Gastroesophageal sphincter (tissue), 4 donors: Measurements from ENCODE around the gene RNF41. TPM values are rescaled to one million over a fixed set of nuclear protein-coding genes. Genes with fewer than 3 reads are reported as not detected.
A peak's percentile ranks its signal among the peaks of the same experiment; 100 is the strongest.

Experiments used
- ATAC-seq: fragments of 150-250 bp; one replicate; pipeline ENCODE4 v1.9.1; 2016; ENCODE audit warnings: mild to moderate bottlenecking, moderate library complexity
- H3K27ac ChIP-seq, 4 donors: fragments of 200-600 bp; sonication (generic) in 3 of 4; 1 replicate in 3 of 4; 2 replicates in 1 of 4; pipeline ENCODE4 v1.5.1; 2016 to 2019
- H3K27me3 ChIP-seq: fragments of 200-600 bp; sonication (generic); one replicate; pipeline ENCODE4 v1.5.1; 2019
- H3K36me3 ChIP-seq, 2 donors: fragments of 200-600 bp; sonication (generic); one replicate each; pipeline ENCODE4 v1.5.1; 2019; ENCODE audit warnings: control low read depth in 1 of 2
- H3K4me1 ChIP-seq, 3 donors: fragments of 200-600 bp; sonication (generic); 1 replicate in 2 of 3; 2 replicates in 1 of 3; pipeline ENCODE4 v1.5.1; 2016 to 2019; ENCODE audit warnings: control low read depth in 2 of 3
- H3K4me3 ChIP-seq, 2 donors: fragments of 200-600 bp; sonication (generic); one replicate each; pipeline ENCODE4 v1.5.1; 2019; ENCODE audit warnings: mild to moderate bottlenecking in 1 of 2, moderate library complexity in 1 of 2
- H3K9me3 ChIP-seq, 3 donors: fragments of 200-600 bp; sonication (generic); one replicate each; pipeline ENCODE4 v1.5.1; 2017 to 2019; ENCODE audit warnings: control low read depth in 2 of 3
- CTCF ChIP-seq, 4 experiments: fragments of 200-600 bp in 2 of 4; fragments of 450-650 bp in 2 of 4; sonication (generic) in 1 of 4; IDR thresholded peaks; one replicate each; pipeline ENCODE4 v1.5.1; 2017 to 2019; ENCODE audit warnings: antibody characterized with exemption in 4 of 4, mild to moderate bottlenecking in 2 of 4, moderate library complexity in 2 of 4
- EP300 ChIP-seq: sonication (generic); formaldehyde crosslinking; IDR thresholded peaks from one replicate; pipeline ENCODE4 v1.6.1; 2017; ENCODE audit warnings: antibody characterized with exemption, mild to moderate bottlenecking
- POLR2A ChIP-seq, 2 donors: fragments of 450-650 bp; IDR thresholded peaks; one replicate each; pipeline ENCODE4 v1.6.1; 2017; ENCODE audit warnings: antibody characterized with exemption in 2 of 2, mild to moderate bottlenecking in 2 of 2, moderate library complexity in 1 of 2
- POLR2AphosphoS5 ChIP-seq: sonication (generic); formaldehyde crosslinking; IDR thresholded peaks from one replicate; pipeline ENCODE4 v1.6.1; 2017; ENCODE audit warnings: antibody characterized with exemption
- WGBS, 2 donors: methylation state at CpG; one replicate each; pipeline ENCODE4 v1.1.5; 2018; ENCODE audit warnings: low coverage in 1 of 2; 5-methylcytosine and 5-hydroxymethylcytosine counted together
- total RNA-seq, 4 donors: library from RNA; depleted of rRNA; stranded (reverse); fragments of >200 nt; gene quantifications; one replicate each; pipeline ENCODE4 v1.1.0, GENCODE V29; 2016

Gene RNF41
- total RNA-seq, 4 donors from 2014 or later: 63.7 to 119 (median 102) TPM

- no peak overlapping the region for H3K27ac ChIP-seq
- no CpG with 5 or more reads among the region's 5 CpGs for WGBS, 2 donors
- no peak overlapping the region for H3K4me3 ChIP-seq
Measured at GRCh38 chr12:56153678-56154065, 68.0 kb downstream of the RNF41 start.

GRCh38 chr12:56152756-56153677 is 68.7 kb downstream of the RNF41 start:
- Histone ChIP-seq H3K27ac (peak overlapping the region in 3 of 4 donors; percentile 85 to 92 (median 91)), H3K9me3 (no peaks in the 10 kb centered on the region), H3K36me3 (no peaks in the 10 kb centered on the region), H3K27me3 (no peaks in the 10 kb centered on the region), H3K4me1 (peaks cover 3 to 49% (median 13%) of the 10 kb centered on the region in 3 donors), H3K4me3 (peak overlapping the region; percentile 60 to 85)
- TF ChIP-seq POLR2A (IDR thresholded peaks at IDR 0.05): no peak
- no peak for TF ChIP-seq CTCF (IDR thresholded peaks at IDR 0.05)
- TF ChIP-seq POLR2AphosphoS5: no peak
- TF ChIP-seq EP300: no peak
- WGBS, 2 donors: 5 to 33% methylated on average over 1 to 4 of the region's 8 CpGs
- ATAC-seq: no peak

More at GRCh38 chr12:56153678-56154065, 68.0 kb downstream of the RNF41 start:
- Histone ChIP-seq H3K9me3 (no peaks in the 10 kb centered on the region), H3K27me3 (no peaks in the 10 kb centered on the region), H3K36me3 (no peaks in the 10 kb centered on the region), H3K4me1 (peaks cover 3 to 49% (median 13%) of the 10 kb centered on the region in 3 donors)
- TF ChIP-seq CTCF (IDR thresholded peaks at IDR 0.05) (no peak), POLR2A (IDR thresholded peaks at IDR 0.05) (no peak), POLR2AphosphoS5 (no peak), EP300 (no peak)
- ATAC-seq: no peak

Other genes starting within 250 kb of the RNF41 start
- gene RAB5B, start 247.8 kb downstream of the RNF41 start, total RNA-seq: 100 to 1,000 TPM; 113 to 169 (median 142) TPM
- gene SUOX, start 224.6 kb downstream of the RNF41 start, total RNA-seq: 10 to 100 TPM; 17.3 to 30.7 (median 24.0) TPM
- gene IKZF4, start 200.9 kb downstream of the RNF41 start, total RNA-seq: 1 to 10 TPM; 5.1 to 7.3 (median 6.5) TPM
- 1,000 to 10,000 TPM in 2 of 4 donors, 100 to 1,000 TPM in 2; 295 to 1,263 (median 759) TPM for gene RPS26, start 180.0 kb downstream of the RNF41 start, total RNA-seq
- gene ERBB3, start 141.8 kb downstream of the RNF41 start, total RNA-seq: 10 to 100 TPM; 17.3 to 41.1 (median 22.3) TPM
- gene PA2G4, start 117.4 kb downstream of the RNF41 start, total RNA-seq: 100 to 1,000 TPM in 3 of 4 donors, 10 to 100 TPM in 1; 99.4 to 115 (median 110) TPM
- gene RPL41, start 105.3 kb downstream of the RNF41 start, total RNA-seq: 1,000 to 10,000 TPM; 1,487 to 4,346 (median 2,874) TPM
- gene ZC3H10, start 103.7 kb downstream of the RNF41 start, total RNA-seq: 1 to 10 TPM; 5.0 to 7.4 (median 5.8) TPM
- 100 to 1,000 TPM; 128 to 234 (median 167) TPM for gene ESYT1, start 93.7 kb downstream of the RNF41 start, total RNA-seq
- 10 to 100 TPM; 14.3 to 57.9 (median 28.0) TPM for gene MYL6B, start 69.3 kb downstream of the RNF41 start, total RNA-seq
- gene MYL6, start 63.6 kb downstream of the RNF41 start, total RNA-seq: 1,000 to 10,000 TPM; 5,300 to 6,545 (median 5,874) TPM
- gene SMARCC2, start 32.4 kb downstream of the RNF41 start, total RNA-seq: 100 to 1,000 TPM in 1 of 4 donors, 10 to 100 TPM in 3; 76.5 to 109 (median 85.1) TPM
- 10 to 100 TPM; 23.7 to 34.7 (median 28.8) TPM for gene NABP2, start 2.4 kb upstream of the RNF41 start, total RNA-seq
- 1 to 10 TPM in 1 of 4 donors, not detected in 3; 1.7 TPM for gene SLC39A5, start 8.1 kb upstream of the RNF41 start, total RNA-seq
- 10 to 100 TPM; 12.9 to 37.8 (median 15.6) TPM for gene ANKRD52, start 36.5 kb upstream of the RNF41 start, total RNA-seq
- gene COQ10A, start 45.0 kb upstream of the RNF41 start, total RNA-seq: 10 to 100 TPM in 3 of 4 donors, 1 to 10 TPM in 1; 9.3 to 18.4 (median 12.5) TPM
- gene CS, start 78.4 kb upstream of the RNF41 start, total RNA-seq: 100 to 1,000 TPM; 102 to 174 (median 103) TPM
- gene CNPY2, start 94.1 kb upstream of the RNF41 start, total RNA-seq: 10 to 100 TPM; 55.7 to 82.0 (median 65.2) TPM
- 10 to 100 TPM; 12.6 to 73.6 (median 30.3) TPM for gene PAN2, start 112.1 kb upstream of the RNF41 start, total RNA-seq
- gene IL23A, start 117.0 kb upstream of the RNF41 start, total RNA-seq: not detected
- 10 to 100 TPM; 55.4 to 94.6 (median 82.7) TPM for gene STAT2, start 138.2 kb upstream of the RNF41 start, total RNA-seq
- gene APOF, start 140.9 kb upstream of the RNF41 start, total RNA-seq: not detected
- 1 to 10 TPM; 2.6 to 3.1 (median 3.0) TPM for gene TIMELESS, start 227.5 kb upstream of the RNF41 start, total RNA-seq
- not detected for gene MIP, start 232.7 kb upstream of the RNF41 start, total RNA-seq
- gene SPRYD4, start 246.7 kb upstream of the RNF41 start, total RNA-seq: 1 to 10 TPM; 1.1 to 3.7 (median 2.3) TPM